T-helper 9 cell (primary cell): ENCODE measurements around the gene PTCD3.

Experiments
- DNase-seq: peaks from one replicate; pipeline ENCODE4 v3.0.0-alpha.2; 2020

PTCD3 gene

GRCh38 chr2:86082756-86083155, 23.3 kb upstream of the PTCD3 start:
- DNase-seq, result no peak

GRCh38 chr2:86087936-86088850, 17.8 kb upstream of the PTCD3 start:
- no peak for DNase-seq

GRCh38 chr2:86094229-86094628, 11.8 kb upstream of the PTCD3 start:
- no peak for DNase-seq

- no peak for DNase-seq
Observed at GRCh38 chr2:86097114-86097896, 8.7 kb upstream of the PTCD3 start.

GRCh38 chr2:86097913-86098312, 8.1 kb upstream of the PTCD3 start:
- no peak for DNase-seq

- no peak for DNase-seq
Observed at GRCh38 chr2:86102157-86102556, 3.9 kb upstream of the PTCD3 start.

- peak; percentile 65 for DNase-seq
Observed at GRCh38 chr2:86105252-86105968, 625 bp upstream of the PTCD3 start, which contains the start of gene POLR1A. TSS of gene POLR1A (minus strand) at chr2:86105886. CDS start at chr2:86105776, 110 bp downstream.

- DNase-seq, result no peak
Observed at GRCh38 chr2:86107031-86107430, 996 bp downstream of the PTCD3 start.

- no peak for DNase-seq
Observed at GRCh38 chr2:86118130-86118529, 12.1 kb downstream of the PTCD3 start.

- DNase-seq, result no peak
Observed at GRCh38 chr2:86123328-86123925, 17.4 kb downstream of the PTCD3 start.

- no peak for DNase-seq
Observed at GRCh38 chr2:86124683-86125082, 18.6 kb downstream of the PTCD3 start.

GRCh38 chr2:86134709-86135108, 28.7 kb downstream of the PTCD3 start:
- DNase-seq, result no peak

- DNase-seq, result no peak
Observed at GRCh38 chr2:86135653-86136052, 29.6 kb downstream of the PTCD3 start.

GRCh38 chr2:86136141-86136540, 30.1 kb downstream of the PTCD3 start:
- DNase-seq, result no peak

- no peak for DNase-seq
Observed at GRCh38 chr2:86138736-86139625, 32.9 kb downstream of the PTCD3 start.

- DNase-seq, result no peak
Observed at GRCh38 chr2:86139981-86140380, 33.9 kb downstream of the PTCD3 start.

GRCh38 chr2:86140969-86141392, 34.9 kb downstream of the PTCD3 start:
- no peak for DNase-seq

GRCh38 chr2:86142436-86143257, 36.6 kb downstream of the PTCD3 start:
- no peak for DNase-seq

- no peak for DNase-seq
Observed at GRCh38 chr2:86143307-86143706, 37.3 kb downstream of the PTCD3 start.

GRCh38 chr2:86143926-86144685, 38.1 kb downstream of the PTCD3 start:
- no peak for DNase-seq
